IPS-18a (cell line): Measurements from ENCODE around the gene CASR.

ENCODE experiments used
- H3K27ac ChIP-seq: one replicate; pipeline ENCODE4 v1.5.1; 2013; ENCODE audit warnings: low read length
- H3K27me3 ChIP-seq: one replicate; pipeline ENCODE4 v1.6.1; 2013; ENCODE audit warnings: mild to moderate bottlenecking, low read length; ENCODE audit not compliant: control insufficient read depth, insufficient read depth
- H3K36me3 ChIP-seq: one replicate; pipeline ENCODE4 v1.6.1; 2013; ENCODE audit warnings: low read depth, low read length; ENCODE audit not compliant: control insufficient read depth
- H3K4me1 ChIP-seq: one replicate; pipeline ENCODE4 v1.6.1; 2013; ENCODE audit warnings: low read depth, low read length; ENCODE audit not compliant: control insufficient read depth
- H3K4me3 ChIP-seq: one replicate; pipeline ENCODE4 v1.5.1; 2013; ENCODE audit warnings: low read length
- H3K9ac ChIP-seq: one replicate; pipeline ENCODE4 v1.6.1; 2013; ENCODE audit warnings: mild to moderate bottlenecking, low read length, moderate library complexity
- H3K9me3 ChIP-seq: one replicate; pipeline ENCODE4 v1.6.1; 2013; ENCODE audit warnings: low read depth, low read length; ENCODE audit not compliant: control insufficient read depth

CASR gene

GRCh38 chr3:122245513-122246174 is 62.2 kb downstream of the CASR start:
- Histone ChIP-seq H3K27me3 (no peaks in the 10 kb centered on the region), H3K9me3 (no peaks in the 10 kb centered on the region), H3K4me1 (no peaks in the 10 kb centered on the region), H3K36me3 (no peaks in the 10 kb centered on the region), H3K27ac (no peak overlapping the region), H3K9ac (no peak overlapping the region), H3K4me3 (no peak overlapping the region)

- no peak overlapping the region for H3K9ac ChIP-seq
- no peak overlapping the region for H3K4me3 ChIP-seq
- H3K27me3 ChIP-seq: no peaks in the 10 kb centered on the region
Measured at GRCh38 chr3:122246199-122246598, 62.7 kb downstream of the CASR start.

GRCh38 chr3:122247087-122247824 is 63.8 kb downstream of the CASR start:
- H3K36me3 ChIP-seq: no peaks in the 10 kb centered on the region
- no peaks in the 10 kb centered on the region for H3K27me3 ChIP-seq
- H3K9me3 ChIP-seq: no peaks in the 10 kb centered on the region
- no peak overlapping the region for H3K9ac ChIP-seq
- H3K27ac ChIP-seq: no peak overlapping the region
- no peak overlapping the region for H3K4me3 ChIP-seq
- H3K4me1 ChIP-seq: no peaks in the 10 kb centered on the region

More at GRCh38 chr3:122246199-122246598, 62.7 kb downstream of the CASR start:
- Histone ChIP-seq H3K27ac (no peak overlapping the region), H3K9me3 (no peaks in the 10 kb centered on the region), H3K36me3 (no peaks in the 10 kb centered on the region), H3K4me1 (no peaks in the 10 kb centered on the region)

- H3K4me3 ChIP-seq: no peak overlapping the region
- H3K4me1 ChIP-seq: no peaks in the 10 kb centered on the region
- no peaks in the 10 kb centered on the region for H3K9me3 ChIP-seq
- H3K36me3 ChIP-seq: no peaks in the 10 kb centered on the region
- no peak overlapping the region for H3K27ac ChIP-seq
- no peak overlapping the region for H3K9ac ChIP-seq
- H3K27me3 ChIP-seq: no peaks in the 10 kb centered on the region
Measured at GRCh38 chr3:122247825-122248185, 64.3 kb downstream of the CASR start.

- Histone ChIP-seq H3K9ac (no peak overlapping the region), H3K27me3 (no peaks in the 10 kb centered on the region), H3K4me1 (no peaks in the 10 kb centered on the region), H3K9me3 (no peaks in the 10 kb centered on the region), H3K4me3 (no peak overlapping the region), H3K27ac (no peak overlapping the region), H3K36me3 (no peaks in the 10 kb centered on the region)
Measured at GRCh38 chr3:122251428-122251827, 68.0 kb downstream of the CASR start.

- peaks cover 2% of the 10 kb centered on the region for H3K4me1 ChIP-seq
- no peak overlapping the region for H3K27ac ChIP-seq
Measured at GRCh38 chr3:122253581-122253980, 70.1 kb downstream of the CASR start.

GRCh38 chr3:122255757-122256439 is 72.4 kb downstream of the CASR start:
- H3K36me3 ChIP-seq: no peaks in the 10 kb centered on the region
- peaks cover 4% of the 10 kb centered on the region for H3K4me1 ChIP-seq
- no peak overlapping the region for H3K27ac ChIP-seq
- no peaks in the 10 kb centered on the region for H3K27me3 ChIP-seq
- no peaks in the 10 kb centered on the region for H3K9me3 ChIP-seq
- H3K9ac ChIP-seq: no peak overlapping the region
- no peak overlapping the region for H3K4me3 ChIP-seq

More at GRCh38 chr3:122253581-122253980, 70.1 kb downstream of the CASR start:
- H3K4me3 ChIP-seq: no peak overlapping the region
- no peaks in the 10 kb centered on the region for H3K27me3 ChIP-seq
- H3K36me3 ChIP-seq: no peaks in the 10 kb centered on the region
- no peaks in the 10 kb centered on the region for H3K9me3 ChIP-seq
- no peak overlapping the region for H3K9ac ChIP-seq

GRCh38 chr3:122257644-122258364 is 74.3 kb downstream of the CASR start:
- no peak overlapping the region for H3K4me3 ChIP-seq
- no peaks in the 10 kb centered on the region for H3K27me3 ChIP-seq
- no peak overlapping the region for H3K9ac ChIP-seq
- H3K27ac ChIP-seq: no peak overlapping the region
- H3K4me1 ChIP-seq: peaks cover 4% of the 10 kb centered on the region
- H3K36me3 ChIP-seq: no peaks in the 10 kb centered on the region
- no peaks in the 10 kb centered on the region for H3K9me3 ChIP-seq

- H3K9me3 ChIP-seq: no peaks in the 10 kb centered on the region
- H3K4me3 ChIP-seq: no peak overlapping the region
- H3K36me3 ChIP-seq: no peaks in the 10 kb centered on the region
- H3K27ac ChIP-seq: no peak overlapping the region
- H3K4me1 ChIP-seq: peaks cover 11% of the 10 kb centered on the region
- no peak overlapping the region for H3K9ac ChIP-seq
- H3K27me3 ChIP-seq: no peaks in the 10 kb centered on the region
Measured at GRCh38 chr3:122258757-122259371, 75.4 kb downstream of the CASR start.

- Histone ChIP-seq H3K36me3 (no peaks in the 10 kb centered on the region), H3K27me3 (no peaks in the 10 kb centered on the region), H3K9ac (no peak overlapping the region), H3K4me3 (no peak overlapping the region), H3K4me1 (peaks cover 11% of the 10 kb centered on the region), H3K27ac (no peak overlapping the region), H3K9me3 (no peaks in the 10 kb centered on the region)
Measured at GRCh38 chr3:122260206-122260605, 76.7 kb downstream of the CASR start.

- Histone ChIP-seq H3K27me3 (no peaks in the 10 kb centered on the region), H3K4me1 (peaks cover 11% of the 10 kb centered on the region), H3K4me3 (no peak overlapping the region), H3K9ac (no peak overlapping the region), H3K9me3 (no peaks in the 10 kb centered on the region), H3K36me3 (no peaks in the 10 kb centered on the region), H3K27ac (no peak overlapping the region)
Measured at GRCh38 chr3:122263058-122263457, 79.6 kb downstream of the CASR start.
